Measurements from ENCODE around the gene FAM53A.

DNA sequence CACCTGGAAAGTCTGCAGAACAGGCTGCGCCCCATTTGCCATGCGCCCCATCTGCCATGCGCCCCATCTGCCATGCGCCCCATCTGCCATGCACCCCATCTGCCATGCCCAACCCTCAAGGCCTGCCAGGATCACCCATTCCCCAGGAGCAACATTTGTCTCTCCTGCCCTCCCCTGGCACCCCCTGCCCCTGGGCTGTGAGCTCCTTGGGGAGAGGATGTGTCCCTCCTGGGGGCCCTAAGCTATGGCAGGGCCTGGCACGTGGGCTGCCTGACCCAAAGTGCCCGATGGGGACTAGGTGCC lies 82.6 kb downstream of the FAM53A start:
- TF ChIP-seq, protein P1, sequence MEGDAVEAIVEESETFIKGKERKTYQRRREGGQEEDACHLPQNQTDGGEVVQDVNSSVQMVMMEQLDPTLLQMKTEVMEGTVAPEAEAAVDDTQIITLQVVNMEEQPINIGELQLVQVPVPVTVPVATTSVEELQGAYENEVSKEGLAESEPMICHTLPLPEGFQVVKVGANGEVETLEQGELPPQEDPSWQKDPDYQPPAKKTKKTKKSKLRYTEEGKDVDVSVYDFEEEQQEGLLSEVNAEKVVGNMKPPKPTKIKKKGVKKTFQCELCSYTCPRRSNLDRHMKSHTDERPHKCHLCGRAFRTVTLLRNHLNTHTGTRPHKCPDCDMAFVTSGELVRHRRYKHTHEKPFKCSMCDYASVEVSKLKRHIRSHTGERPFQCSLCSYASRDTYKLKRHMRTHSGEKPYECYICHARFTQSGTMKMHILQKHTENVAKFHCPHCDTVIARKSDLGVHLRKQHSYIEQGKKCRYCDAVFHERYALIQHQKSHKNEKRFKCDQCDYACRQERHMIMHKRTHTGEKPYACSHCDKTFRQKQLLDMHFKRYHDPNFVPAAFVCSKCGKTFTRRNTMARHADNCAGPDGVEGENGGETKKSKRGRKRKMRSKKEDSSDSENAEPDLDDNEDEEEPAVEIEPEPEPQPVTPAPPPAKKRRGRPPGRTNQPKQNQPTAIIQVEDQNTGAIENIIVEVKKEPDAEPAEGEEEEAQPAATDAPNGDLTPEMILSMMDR (IDR thresholded peaks at IDR 0.05): no peak
- TF ChIP-seq POLR2AphosphoS5 (IDR thresholded peaks at IDR 0.05) (no peak), EP300 (IDR thresholded peaks at IDR 0.05) (no peak)
